GM18499 (cell line): ENCODE results near the gene TUBAL3.
"Not testable (repeated sequence)": the region's sequence is repeated elsewhere in the genome, so short reads cannot be mapped to it uniquely, and the experiment has no call there.

Experiments used
- ATAC-seq: cut with Tn5 transposase; IDR thresholded peaks from one replicate; pipeline ENCODE4 v1.9.1; 2021; ENCODE audit warnings: moderate number of reproducible peaks; ENCODE audit not compliant: insufficient read depth, unreplicated experiment

TUBAL3 gene

DNA sequence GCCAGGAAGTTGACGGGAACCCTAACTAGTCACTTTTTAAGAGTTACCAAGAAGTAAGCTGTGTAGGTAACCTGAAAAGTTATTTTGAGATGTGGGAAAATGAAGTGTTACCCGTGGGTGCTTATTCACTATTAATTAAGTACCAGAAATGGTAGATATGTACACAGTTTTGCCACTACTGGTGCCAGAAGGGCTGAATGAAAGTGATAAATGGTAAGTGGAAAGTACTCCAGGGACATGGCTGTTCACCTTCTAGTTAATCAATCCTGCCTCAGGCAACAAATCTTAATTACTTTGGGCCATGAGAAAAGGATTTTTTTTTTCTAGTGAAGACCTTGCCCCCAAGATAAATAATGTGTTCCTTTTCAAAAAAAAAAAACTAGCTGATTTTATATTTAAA, 23.5 kb upstream of the TUBAL3 start:
- no peak for ATAC-seq

DNA sequence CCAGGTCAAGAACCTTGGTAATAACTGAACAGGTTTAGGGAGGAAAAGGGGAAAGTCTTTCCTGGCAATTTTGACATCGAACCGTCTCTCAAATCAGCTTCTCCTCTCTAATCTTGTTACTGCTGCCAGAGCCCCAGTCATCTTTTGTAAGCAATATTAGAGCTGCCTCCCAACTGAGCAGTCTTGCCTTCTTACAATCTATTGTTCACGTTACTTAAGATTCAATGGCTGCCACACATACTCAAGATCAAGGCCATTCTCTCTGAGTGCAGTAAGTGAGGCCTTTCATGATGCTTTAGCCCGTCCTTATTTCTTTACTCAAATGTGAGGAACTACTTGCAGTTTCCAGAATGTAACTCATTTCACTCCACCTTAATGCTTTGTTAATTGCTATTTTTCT, 20.1 kb upstream of the TUBAL3 start:
- ATAC-seq, result no peak

DNA sequence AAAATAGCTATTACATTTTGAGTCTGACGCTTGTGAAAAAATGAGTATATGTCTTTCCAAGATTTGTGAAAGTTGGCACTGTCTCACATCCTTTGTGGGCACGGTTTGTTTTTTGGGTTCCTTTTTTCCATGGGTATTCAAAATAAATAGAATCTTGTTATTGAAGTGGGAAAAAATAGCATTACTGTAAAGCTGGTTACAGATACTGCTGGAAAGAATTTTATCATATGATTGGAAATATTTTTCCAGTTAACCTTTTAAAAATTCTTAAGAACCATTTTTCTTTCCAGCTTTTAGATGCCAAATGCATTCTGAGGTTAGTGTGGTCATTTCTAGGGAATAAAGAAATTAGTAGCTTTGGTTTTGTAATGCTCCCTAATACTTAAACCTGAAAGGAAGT, 19.1 kb upstream of the TUBAL3 start:
- ATAC-seq, result no peak

DNA sequence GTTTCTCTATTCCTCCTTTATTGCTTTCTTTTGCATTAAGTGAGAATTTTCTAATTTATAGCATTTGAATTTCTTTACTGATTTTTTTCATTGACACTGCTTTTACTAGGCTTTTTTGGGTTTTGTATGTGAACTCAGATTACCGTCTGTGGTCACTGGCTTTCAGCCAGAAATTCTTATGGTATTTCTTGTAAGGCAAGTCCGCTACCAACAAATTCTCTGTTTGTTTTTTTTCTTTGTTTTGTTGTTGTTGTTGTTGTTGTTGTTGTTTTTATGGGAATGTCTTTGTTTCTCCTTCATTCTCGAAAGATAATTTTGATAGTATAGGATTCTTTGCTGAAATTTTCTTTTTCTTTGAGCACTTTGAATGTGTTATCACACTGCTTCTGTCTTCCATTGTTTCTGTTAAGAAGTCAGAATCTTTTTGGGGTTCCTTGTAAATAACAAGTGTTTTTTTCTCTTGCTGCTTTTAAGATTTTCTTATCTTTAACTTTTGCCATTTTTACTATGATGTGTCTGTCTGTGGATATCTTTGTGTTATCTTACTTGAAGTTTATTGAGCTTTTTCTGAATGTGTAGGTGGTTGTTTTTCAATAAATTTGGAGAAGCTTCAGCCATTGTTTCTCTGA, 15.0 kb upstream of the TUBAL3 start:
- no peak for ATAC-seq

DNA sequence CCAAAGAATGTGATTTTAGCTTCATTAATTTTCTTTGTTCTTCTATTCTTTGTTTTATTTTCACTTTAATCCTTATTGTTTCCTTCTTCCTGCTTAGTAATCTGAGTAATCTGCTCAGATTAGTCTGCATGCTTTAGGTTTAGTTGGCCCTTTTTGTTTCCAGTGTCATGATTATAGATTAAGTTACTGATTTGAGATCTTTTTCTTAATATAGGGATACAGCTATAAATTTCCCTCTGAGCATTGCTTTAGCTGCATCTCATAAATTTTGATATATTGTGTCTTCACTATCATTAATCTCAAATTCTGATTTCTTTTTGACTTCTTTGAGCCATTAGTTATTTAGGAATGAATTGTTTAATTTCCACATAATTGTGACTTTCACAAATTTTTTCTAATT, 14.0 kb upstream of the TUBAL3 start:
- no peak for ATAC-seq

DNA sequence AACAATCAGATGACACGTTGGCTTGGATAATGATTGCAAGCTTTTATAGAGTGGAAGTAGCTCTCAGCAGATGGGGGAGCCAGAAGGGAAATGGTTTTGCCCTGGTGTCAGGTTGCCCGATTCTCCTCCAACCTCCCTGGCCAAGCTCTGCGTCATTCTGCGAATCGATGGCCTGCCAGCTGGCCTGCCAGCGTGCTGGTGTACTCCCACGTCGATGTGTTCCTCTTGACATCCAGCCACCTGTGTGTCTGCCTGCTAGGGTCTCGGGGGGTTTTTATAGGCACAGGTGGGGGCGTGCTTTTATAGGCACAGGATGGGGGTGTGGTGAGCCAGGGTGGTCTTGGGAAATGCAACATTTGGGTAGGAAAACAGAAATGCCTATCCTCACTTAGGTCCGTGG, 12.4 kb upstream of the TUBAL3 start:
- no peak for ATAC-seq

DNA sequence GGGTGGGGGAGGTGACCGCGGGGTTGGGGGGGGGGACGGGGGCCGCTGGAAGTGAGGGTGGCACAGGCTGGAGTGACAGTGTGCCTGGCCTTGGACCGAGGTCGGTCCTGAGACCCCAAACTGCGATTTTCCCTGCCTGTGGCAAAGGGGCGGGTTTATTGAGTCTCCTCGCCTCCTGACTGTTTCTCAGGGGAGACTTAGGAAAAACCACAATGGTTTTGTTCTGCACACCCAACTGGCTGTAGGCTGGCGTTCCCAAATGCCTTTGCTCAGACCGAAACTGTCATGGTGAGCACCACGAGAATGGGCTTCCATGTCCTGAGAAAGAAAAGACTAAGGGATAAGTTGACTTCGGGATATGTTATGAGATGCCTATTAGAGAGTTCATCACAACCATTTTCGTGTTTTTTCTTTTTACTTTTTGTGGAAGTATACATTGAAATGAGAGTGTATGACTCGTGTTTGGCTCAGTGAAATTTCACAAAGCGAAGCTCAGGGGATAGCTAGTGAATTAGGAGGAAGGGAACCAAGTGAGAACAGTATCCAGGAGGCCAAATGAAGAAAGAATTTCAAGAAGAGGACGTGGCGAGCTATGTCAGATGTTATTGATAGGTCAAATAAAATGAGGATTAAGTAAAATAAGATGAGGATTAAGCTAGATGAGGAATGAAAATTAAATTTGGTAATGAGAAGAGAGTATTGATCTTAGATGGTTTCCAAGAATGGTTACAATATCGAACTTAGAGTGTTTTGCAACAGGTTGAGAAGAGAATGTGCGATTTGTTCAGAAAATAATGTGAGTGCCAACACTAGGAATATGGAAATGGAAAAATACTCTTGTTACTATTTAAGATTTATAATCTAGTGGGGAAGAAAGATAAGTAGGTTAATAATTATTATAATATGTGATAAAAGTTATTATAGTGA, 8.6 kb upstream of the TUBAL3 start:
- no peak for ATAC-seq

DNA sequence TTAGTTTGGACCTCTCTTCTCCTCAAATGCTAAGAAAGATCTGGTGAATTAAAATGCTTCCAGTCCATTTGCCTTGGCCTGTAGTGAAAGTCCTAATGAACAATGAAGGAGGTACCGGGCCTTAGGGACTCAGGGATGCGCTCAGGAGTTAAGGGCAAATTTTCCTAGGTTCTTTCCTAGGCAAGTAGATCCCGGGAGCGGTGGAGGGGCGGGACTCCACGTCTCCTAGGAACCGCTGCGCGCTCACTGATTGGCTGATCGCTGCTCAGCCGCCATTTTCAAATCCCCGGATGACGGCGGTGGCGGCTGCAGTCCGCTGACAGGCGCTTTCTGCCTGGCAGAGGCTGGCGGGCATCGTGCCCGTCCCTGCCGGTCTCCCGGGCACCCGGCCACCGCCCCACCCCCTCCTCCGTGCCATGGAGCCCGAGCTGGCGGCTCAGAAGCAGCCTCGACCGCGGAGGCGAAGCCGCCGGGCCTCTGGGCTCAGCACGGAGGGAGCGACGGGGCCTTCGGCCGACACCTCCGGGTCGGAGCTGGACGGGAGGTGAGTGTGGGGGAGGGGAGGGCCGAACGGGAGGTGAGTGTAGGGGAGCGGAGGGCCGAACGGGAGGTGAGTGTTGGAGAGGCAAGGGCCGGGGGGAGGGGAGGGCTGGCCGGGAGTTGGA, 7.8 kb upstream of the TUBAL3 start, which contains the start of gene NET1:
NET1 (plus strand) TSS at position 281 of the 665 bp plus-strand sequence; CDS start at position 417, 136 bp downstream.
- peak; percentile 74 for ATAC-seq

DNA sequence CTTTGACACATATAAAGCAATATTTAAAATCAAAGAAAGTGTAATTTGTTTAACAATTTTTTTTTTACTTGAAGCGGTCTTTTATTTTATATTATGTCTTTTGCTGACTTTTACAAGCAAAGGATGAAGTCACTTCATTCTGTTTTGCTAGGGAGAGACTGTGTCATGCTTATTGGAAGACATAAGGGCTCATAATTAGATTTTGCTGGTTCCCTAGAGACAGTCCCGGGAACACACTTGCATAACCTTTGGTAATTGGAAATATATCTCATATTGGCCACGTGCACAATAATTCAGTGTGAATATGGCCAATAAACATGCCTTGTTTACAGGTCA, 7.3 kb upstream of the TUBAL3 start:
- ATAC-seq, result no peak

DNA sequence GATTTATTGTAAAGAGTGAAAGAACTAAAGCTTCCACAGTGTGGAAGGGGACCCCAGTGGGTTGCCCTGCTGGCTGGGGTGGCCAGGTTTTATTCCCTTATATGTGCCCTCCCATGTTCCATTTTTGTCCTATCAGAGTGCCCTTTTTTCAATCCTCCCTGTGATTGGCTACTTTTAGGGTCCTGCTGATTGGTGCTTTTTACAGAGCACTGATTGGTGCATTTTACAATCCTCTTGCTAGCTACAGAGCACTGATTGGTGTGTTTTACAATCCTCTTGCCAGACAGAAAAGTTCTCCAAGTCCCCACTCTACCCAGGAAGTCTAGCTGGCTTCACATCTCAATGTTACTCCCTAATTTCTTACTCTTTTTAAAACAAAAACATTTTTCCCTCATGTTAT, 6.2 kb upstream of the TUBAL3 start:
- ATAC-seq, result not testable (repeated sequence)

DNA sequence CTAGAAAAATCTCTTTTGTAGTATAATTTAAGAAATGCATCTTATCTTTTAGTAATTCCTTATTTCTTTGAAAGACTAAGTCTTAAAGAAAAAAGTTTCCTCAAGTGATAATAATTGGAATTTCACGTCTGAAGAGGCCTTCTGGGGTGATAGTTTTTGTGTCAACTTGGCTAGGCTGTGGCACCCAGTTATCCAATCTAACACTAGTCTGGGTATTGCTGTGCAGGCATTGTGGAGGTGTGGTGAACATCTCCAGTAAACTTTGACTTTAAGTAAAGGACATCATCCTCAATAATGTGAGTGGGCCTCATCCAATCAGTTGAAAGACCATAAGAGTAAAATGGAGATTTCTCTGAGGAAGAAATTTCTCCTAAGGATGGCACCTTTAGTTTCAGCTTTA, 2.3 kb upstream of the TUBAL3 start:
- no peak for ATAC-seq

DNA sequence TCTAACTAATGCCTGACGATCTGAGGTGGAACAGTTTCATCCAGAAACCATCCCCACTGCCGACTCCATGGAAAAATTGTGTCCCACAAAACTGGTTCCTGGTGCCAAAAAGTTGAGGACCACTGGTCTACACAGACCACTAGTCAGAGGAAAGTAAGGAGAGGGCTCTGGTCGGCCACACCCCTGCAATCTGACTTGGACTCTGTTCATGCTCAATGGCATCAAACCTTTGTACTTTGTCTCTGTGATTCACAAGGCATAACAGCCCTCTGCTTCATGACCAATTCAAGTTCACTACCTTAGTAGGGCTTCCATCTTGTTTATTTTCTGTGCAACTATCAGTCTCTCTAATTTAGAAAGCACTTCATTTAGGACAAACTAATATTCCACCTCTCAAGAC, 1.8 kb downstream of the TUBAL3 start:
- no peak for ATAC-seq

DNA sequence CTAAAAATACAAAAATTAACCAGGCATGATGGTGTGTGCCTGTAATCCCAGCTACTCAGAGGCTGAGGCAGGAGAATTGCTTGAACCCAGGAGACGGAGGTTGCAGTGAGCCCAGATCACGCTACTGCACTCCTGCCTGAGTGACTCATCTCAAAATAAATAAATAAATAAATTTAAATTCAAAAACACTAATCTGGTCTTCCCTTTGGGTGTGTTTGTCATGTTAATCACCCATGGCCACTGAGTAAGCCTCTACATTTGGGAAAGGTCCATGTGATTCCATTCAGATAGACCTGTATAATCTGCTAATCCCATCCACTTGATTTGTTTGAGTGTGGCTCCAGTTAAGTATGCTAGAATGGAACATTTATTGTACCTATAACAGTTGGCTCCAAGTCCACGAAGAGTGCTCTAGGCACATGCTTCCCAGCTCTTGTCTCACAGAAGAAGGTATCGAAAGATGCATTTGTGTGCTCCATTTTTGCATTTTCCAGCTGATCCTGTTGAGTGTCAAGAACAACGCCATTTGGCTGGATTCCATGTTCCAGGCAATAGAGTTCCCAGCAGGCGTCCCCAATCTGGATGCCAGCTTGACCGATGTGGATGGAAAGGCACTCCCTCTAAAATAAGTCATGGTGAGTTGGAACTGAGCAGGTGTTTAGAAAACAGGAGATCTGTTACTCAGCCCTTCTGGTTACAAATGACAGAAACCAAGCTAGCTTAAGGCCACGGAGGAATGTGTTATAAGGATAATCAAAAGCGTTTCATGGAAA, 4.0 kb downstream of the TUBAL3 start:
- no peak for ATAC-seq

DNA sequence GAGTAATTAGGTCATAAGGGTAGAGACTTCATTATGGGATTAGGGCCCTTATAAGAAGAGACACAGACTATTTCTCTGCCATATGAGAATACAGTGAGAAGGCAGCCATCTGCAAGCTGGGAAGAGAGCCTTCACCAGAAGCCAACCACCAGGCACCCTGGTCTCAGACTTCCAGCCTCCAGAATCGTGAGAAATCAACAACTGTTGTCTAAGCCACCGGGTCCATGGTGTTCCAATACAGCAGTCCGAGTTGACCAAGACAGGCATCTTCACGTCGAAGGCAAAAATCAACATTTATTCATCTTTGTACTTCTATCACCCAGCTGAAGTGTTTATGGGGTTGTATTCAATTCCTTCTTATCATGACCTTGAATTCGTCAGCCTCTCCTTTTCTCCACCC, 5.3 kb downstream of the TUBAL3 start:
- ATAC-seq, result no peak

DNA sequence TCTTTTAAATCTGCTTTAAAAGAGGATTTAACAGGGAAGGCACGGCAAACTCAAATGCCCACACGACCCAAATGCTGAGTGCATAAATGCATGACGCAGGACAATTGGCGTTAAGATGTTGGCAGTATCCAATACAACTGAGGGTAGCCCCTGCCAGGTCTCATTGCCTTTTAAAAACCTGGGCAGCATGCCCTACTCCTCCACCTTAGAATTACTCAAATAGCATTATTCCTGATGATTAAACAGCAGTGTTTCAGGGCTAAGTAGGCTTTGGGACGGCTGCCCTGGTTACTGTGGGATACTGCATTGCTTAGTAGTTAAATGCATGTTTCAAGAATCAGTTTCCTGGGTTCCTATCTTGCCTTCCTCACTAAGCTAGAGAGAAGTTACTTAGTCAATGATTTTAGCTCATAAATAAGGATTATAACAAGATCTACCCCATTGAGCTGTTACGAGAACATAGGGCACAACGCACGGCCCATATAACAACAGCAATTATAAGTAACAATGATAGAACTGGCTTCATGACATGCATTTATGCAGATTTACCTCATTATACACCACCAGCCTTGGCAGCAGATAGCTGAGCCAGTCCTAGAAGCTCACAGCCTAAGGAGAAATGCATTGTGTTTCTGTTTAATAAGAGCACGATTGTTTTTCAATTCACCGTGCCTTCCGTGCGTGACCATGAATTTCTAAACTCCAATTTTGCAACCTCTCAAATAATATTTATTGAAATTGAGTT, 7.9 kb downstream of the TUBAL3 start:
- ATAC-seq, result no peak

DNA sequence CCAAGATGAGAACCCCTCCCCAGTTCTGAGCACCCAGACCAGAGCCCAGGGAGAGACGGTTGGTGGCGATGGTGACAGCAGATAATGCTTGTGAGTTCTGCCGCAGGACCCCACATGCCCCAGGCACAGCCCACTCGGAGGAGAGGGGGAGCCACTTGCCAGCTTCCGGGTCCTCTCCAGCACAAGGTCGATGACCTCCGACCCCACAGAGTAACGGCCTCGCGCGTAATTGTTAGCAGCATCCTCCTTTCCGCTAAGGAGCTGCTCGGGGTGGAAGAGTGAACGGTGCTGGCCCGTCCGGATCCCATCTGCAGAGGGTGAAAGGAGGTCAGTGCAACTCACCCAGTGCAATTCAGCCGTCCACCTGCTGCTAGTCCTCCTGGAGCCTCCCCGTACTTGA, 9.5 kb downstream of the TUBAL3 start:
- ATAC-seq, result no peak

DNA sequence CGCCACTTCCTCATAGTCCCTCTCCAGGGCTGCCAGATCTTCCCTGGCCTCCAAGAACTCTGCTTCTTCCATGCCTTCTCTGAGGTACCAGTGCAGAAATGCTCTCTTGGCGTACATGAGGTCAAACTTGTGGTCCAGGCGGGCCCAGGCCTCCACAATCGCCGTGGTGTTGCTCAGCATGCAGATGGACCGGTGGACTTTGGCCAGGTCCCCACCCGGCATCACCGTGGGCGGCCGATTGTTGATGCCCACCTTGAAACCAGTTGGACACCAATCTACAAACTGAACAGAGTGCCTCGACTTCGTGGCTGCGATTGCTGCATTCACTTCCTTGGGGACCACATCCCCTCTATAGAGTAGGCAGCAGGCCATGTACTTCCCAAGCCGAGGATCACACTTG, 11.1 kb downstream of the TUBAL3 start:
- no peak for ATAC-seq

DNA sequence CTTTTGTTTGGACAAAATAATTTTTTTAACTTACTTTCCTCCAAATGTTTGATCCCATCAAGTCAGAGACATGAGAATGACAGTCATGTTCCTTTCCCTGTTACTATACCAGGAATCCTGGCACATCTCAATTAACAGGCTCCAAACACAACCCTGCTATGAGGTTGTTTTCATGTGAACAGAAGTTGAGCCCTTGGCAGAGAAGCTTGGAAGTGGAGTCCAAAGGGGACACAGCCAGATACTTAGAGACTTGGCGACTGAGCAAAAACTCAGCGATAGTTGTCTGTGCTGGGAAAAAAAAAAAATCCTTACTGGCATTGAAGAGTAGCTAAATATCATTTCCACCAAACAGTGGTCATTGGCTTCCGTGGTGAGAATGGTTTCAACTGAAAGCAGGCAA, 12.8 kb downstream of the TUBAL3 start:
- ATAC-seq, result no peak

DNA sequence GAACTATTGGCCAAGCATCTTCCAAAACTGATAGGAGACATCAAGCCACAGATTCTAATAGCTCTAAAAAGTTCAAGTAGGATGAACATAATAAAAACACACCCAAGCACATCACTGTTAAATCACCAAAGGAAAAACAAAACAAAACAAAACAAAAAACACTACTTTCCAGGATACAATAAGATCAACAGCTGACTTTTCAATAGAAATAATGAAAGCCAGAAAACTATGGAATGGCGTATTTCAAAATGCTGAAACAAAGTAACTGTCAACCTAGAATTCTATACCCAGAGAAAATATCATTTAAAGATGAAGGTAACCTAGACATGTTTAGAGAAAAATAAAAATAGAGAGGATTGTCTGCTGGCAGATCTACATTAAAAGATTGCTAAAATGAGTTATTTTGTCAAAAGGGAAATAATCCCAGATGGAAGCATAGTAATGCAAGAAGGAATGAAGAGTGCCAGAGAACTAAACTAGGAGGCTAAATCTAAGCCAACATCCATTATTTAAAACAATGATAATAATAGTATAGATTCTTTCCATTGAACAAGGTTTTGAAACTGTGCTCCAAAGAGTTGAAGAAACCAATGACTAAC, 13.9 kb downstream of the TUBAL3 start:
- ATAC-seq, result no peak

DNA sequence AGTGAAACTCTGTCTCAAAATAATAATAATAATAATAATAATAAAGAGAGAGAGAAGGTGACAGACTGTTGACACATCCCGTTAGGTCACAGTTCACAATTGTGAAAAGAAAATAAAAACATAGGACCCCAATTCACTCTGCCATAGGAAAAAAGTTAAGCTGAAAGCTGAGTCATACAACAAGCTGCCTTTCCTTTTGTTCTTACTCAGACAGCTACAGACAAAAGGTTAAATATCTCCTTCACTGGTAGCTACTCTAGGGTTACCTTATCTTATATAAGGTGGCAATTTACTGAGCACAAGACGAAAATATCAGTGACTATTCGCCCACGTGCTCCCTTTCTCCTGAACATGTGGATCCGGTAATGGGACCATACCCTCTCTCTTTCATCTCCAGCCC, 17.5 kb downstream of the TUBAL3 start:
- ATAC-seq, result no peak
